Measurements from ENCODE around the gene PSME4. TPM values are rescaled to one million over a fixed set of nuclear protein-coding genes. Genes with fewer than 3 reads are reported as not detected.
A peak's percentile ranks its signal among the peaks of the same experiment; 100 is the strongest.

The PSME4 gene
- total and polyA plus RNA-seq, 2 of the 13 experiments (the other 11 are each of a cell fraction or from before 2014, with no cell fraction given), result 52.1 to 77.8 TPM

DNA sequence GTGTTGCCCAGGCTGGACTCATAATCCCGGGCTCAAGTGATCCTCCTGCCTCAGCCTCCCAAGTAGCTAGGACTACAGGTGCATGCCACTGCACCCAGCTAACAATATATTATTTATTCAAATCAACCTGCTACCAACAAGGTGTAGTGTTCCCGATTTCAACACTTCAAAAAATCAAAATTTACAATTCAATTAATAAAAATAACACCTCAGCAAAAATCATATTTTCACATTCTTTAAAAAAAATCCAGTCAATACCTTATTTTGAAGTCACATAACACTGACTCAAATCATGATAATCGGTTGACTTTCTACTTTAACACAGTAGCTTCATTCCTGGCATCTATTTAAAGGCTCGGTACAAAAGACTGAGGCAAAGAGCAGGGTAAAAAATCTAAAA lies 118.3 kb downstream of the PSME4 start:
- intact Hi-C loops (cut with micrococcal nuclease; ENCODE audit: unreplicated experiment) (no loop called here), in situ Hi-C loops (cut with HindIII; ENCODE audit: extremely low pct_ligation_motif_present, low pct_unique_long_range_greater_than_20kb) (no loop called here)
- ATAC-seq (no peak), DNase-seq (ENCODE audit: low spot score) (no peak), FAIRE-seq (no peak)
- WGBS (ENCODE audit: low lambda C conversion rate), result 99% methylated on average over 4 of the region's 4 CpGs
- Histone ChIP-seq H3K27ac (ENCODE audit: extremely low read length, insufficient read depth, low read length) (no peak overlapping the region), H2AFZ (ENCODE audit: low read length) (no peak overlapping the region), H3K27me3 (ENCODE audit: control insufficient read depth in 1 of 2, insufficient read depth in 2 of 2, low read length in 2 of 2) (no peaks in the 10 kb centered on the region), H3K4me3 (replicated peaks in 1 of 3; ENCODE audit: insufficient read depth in 1 of 3, low read depth in 2 of 3, low read length in 3 of 3) (no peak overlapping the region), H3K79me2 (ENCODE audit: insufficient read depth, low read length) (no peaks in the 10 kb centered on the region), H3K36me3 (replicated peaks in 1 of 2; ENCODE audit: control insufficient read depth in 1 of 2, insufficient read depth in 2 of 2, low read length in 2 of 2) (peaks cover 3 to 17% of the 10 kb centered on the region in 2 experiments; a peak in 3 of 5 replicates), H3K9me3 (ENCODE audit: low read length) (no peaks in the 10 kb centered on the region), H3K4me1 (ENCODE audit: insufficient read depth, low read length) (peaks cover 36% of the 10 kb centered on the region), H3K9ac (ENCODE audit: insufficient read depth, low read depth, low read length) (no peak overlapping the region), H4K20me1 (ENCODE audit: insufficient read depth, low read length) (no peaks in the 10 kb centered on the region), H3K4me2 (ENCODE audit: low read depth, low read length) (no peak overlapping the region)
- CTCF ChIA-PET (ENCODE audit: low intra/inter-chr PET ratio, low total read pairs), result no interaction called here
- no TSS peak for BruUV-seq (replicated peaks)
- POLR2A ChIA-PET, result no interaction called here
- no peak for TF ChIP-seq ZBTB37 (CRISPR knock-in tag; IDR thresholded peaks at IDR 0.05)
- no peak for TF ChIP-seq REST (IDR thresholded peaks at IDR 0.05; ENCODE audit: borderline replicate concordance in 1 of 2, low read depth in 1 of 2, low read length in 2 of 2)
- no peak for TF ChIP-seq ATF7 (IDR thresholded peaks at IDR 0.05)
- TF ChIP-seq ATF7 (CRISPR knock-in tag; IDR thresholded peaks at IDR 0.05), result no peak
- TF ChIP-seq POLR2G (IDR thresholded peaks at IDR 0.05; ENCODE audit: low read depth, low read length), result no peak
- peak; percentile 85 for TF ChIP-seq MAFF (IDR thresholded peaks at IDR 0.05; ENCODE audit: low read depth, low read length)
- TF ChIP-seq MYC (CRISPR knock-in tag; IDR thresholded peaks at IDR 0.05; ENCODE audit: borderline replicate concordance), result no peak
- peak; percentile 81 to 92 for TF ChIP-seq MAFK (conservative IDR thresholded peaks at IDR 0.05 in 1 of 2, IDR thresholded peaks at IDR 0.05 in 1 of 2; ENCODE audit: low read length in 2 of 2)
- TF ChIP-seq LCORL (IDR thresholded peaks at IDR 0.05), result no peak
- no peak for TF ChIP-seq LCORL (CRISPR knock-in tag; IDR thresholded peaks at IDR 0.05)
- TF ChIP-seq SMYD3 (CRISPR knock-in tag; IDR thresholded peaks at IDR 0.05), result no peak
- TF ChIP-seq, protein P1, sequence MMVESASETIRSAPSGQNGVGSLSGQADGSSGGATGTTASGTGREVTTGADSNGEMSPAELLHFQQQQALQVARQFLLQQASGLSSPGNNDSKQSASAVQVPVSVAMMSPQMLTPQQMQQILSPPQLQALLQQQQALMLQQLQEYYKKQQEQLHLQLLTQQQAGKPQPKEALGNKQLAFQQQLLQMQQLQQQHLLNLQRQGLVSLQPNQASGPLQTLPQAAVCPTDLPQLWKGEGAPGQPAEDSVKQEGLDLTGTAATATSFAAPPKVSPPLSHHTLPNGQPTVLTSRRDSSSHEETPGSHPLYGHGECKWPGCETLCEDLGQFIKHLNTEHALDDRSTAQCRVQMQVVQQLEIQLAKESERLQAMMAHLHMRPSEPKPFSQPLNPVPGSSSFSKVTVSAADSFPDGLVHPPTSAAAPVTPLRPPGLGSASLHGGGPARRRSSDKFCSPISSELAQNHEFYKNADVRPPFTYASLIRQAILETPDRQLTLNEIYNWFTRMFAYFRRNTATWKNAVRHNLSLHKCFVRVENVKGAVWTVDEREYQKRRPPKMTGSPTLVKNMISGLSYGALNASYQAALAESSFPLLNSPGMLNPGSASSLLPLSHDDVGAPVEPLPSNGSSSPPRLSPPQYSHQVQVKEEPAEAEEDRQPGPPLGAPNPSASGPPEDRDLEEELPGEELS (CRISPR knock-in tag; IDR thresholded peaks at IDR 0.05), result no peak

Data from HepG2 (cell line).